Activated CD8-positive, alpha-beta memory T cell treated with anti-CD3 and anti-CD28 coated beads for 4 hours (primary cell): ENCODE data around the gene ITGB5.

Experiments used
- DNase-seq, 2 donors: peaks; one replicate each; pipeline ENCODE4 v3.0.0-alpha.2; 2020; ENCODE audit warnings: low read depth in 2 of 2

Gene ITGB5, protein sequence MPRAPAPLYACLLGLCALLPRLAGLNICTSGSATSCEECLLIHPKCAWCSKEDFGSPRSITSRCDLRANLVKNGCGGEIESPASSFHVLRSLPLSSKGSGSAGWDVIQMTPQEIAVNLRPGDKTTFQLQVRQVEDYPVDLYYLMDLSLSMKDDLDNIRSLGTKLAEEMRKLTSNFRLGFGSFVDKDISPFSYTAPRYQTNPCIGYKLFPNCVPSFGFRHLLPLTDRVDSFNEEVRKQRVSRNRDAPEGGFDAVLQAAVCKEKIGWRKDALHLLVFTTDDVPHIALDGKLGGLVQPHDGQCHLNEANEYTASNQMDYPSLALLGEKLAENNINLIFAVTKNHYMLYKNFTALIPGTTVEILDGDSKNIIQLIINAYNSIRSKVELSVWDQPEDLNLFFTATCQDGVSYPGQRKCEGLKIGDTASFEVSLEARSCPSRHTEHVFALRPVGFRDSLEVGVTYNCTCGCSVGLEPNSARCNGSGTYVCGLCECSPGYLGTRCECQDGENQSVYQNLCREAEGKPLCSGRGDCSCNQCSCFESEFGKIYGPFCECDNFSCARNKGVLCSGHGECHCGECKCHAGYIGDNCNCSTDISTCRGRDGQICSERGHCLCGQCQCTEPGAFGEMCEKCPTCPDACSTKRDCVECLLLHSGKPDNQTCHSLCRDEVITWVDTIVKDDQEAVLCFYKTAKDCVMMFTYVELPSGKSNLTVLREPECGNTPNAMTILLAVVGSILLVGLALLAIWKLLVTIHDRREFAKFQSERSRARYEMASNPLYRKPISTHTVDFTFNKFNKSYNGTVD

DNA sequence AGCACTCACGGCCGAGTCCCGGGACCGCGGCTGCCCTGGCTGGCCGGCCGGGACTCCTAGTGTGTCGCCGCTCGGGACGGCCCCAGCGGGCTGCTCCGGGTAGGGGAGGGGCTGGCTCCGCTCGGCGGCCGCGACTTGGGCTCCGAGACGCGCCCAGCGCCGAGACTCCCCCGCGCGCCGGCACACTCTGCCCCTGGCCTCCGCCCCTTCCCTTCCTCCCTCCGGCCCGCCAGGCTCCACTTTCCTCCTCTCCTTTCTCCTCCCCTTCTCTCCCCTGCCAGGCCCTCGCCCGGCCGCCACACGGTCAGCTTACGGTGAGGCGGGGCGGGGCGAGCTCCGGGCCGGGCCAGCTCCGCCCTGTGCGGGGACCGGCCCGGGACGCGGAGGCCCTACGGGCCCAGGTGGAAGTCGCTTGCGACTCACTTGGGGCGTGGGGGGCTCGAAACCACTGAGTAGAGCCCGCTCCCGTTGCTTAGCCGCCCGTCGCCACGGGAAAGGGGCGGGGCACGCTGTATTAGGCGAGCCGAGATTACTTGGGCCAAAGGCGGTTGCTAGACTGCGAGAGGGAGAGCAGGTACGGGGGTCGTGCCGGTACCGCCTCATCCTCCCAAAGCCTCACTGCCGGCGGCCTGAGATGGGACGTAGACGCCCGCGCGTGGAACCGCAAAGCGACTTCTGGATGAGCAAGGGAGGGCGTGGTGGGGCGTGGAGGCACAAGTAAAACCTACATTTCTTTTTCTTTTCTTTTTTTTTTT lies at the start of gene ITGB5:
TSS of gene ITGB5 (minus strand) at position 189 of the 755 bp plus-strand sequence. CDS start 365 bp downstream, outside the sequence.
- no peak for DNase-seq

DNA sequence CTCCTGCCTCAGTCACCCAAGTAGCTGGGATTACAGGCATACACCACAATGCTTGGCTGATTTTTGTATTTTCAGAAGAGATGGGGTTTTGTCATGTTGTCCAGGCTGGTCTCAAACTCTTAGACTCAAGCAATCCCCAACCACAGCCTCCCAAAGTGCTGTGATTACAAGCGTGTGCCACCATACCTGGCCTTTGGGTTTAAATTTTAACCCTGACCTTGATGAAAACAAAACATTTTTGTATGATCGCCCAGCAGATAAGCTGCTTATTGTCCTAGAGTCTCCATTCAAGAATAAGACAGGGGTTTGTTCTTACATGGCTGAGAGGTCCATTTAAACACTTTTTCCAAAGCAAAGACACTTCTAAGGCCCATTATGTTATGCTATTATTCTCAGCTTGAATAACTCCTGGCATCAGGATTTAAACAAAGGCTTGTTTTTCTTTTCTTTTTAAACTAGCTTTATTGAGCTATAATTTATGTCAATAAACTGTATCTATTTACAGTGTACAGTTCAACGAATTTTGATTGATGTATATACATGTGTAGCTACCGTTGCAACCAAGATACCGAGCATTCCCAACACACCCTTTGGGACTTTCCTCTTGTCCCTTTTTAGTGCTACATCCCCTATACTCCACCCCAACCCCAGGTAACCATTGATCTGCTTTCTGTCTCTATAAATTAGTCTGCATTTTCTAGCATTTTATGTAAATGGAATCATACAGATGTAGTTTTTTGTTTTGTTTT lies 48.8 kb upstream of the ITGB5 start:
- DNase-seq: no peak

DNA sequence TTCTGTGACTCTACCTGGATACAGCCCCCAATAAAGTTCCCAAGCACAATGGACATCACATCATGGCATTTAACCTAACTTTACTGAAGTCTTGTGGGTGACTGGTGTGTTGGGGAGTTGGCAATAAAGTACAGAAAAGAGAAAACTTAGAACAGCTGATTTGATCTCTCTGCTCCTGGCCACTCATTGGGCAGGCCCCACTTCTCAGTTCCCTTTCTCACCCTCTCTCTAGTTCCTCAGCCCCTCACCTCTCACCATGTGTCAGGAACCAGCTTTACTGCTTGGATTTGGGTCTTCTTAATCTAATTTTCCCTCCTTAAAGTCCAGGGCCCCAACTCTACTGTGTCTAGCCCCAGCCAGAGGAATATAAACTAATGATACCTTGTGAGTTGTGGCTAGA lies 48.1 kb upstream of the ITGB5 start:
- no peak for DNase-seq

DNA sequence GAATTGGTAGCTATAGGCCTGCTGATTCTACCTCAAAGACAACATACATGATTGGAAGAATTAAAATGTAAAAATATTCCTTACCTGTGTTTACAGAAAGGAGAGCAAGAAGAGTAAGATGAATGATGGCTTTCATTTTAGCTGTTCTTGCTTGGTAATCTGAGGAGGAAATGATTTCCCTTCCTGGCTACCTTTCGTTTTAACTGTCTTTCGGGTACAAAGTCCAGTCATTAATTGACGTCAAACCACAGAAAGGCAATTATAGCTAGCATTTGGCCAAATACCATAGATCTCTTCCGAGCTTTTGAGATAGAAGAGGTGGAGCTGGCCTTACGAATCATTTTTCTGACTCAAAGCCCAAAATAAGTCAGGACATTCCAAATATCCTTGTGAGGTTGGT lies 47.4 kb upstream of the ITGB5 start, which contains the start of gene MUC13:
TSS of gene MUC13 (minus strand) at position 175 of the 400 bp plus-strand sequence. CDS start at position 136, 39 bp downstream.
- DNase-seq: no peak

DNA sequence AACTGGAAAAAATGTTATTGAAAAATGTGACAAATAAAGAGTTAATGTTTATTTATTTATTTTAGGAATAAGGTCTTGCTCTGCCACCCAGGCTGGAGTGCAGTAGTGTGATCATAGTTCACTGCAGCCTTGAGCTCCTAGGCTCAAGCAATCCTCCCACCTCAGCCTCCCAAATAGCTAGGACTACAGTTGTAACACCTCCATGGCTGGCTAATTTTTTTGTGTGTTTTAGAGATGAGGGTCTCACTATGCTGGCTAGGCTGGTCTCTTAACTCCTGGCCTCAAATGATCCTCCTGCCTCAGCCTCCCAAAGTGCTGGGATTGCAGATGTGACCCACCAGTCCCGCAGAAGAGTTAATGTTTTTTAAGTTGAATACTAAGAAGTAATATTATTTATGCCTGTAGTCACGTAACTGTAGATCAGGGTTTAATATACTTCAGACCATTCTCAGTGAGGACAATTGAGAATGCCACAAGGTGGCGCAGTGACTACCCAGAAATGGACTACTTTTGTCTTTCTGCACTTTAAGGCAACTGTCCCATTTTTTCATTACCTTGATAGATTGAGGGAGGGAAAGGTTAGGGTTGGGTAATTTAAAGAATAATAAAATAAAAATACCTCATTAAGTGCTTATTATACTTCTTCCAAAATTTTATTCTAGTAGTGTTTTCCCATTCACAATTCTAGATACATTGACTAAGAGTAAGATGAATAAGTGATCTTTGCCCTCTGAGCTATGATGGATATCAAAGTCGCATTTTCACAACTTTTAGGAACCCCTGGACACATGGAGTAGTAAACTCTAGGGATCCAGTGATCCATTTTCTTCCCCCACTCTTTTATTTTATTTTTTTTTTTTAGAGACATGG lies 41.4 kb upstream of the ITGB5 start:
- peak; percentile 7 to 35 for DNase-seq

DNA sequence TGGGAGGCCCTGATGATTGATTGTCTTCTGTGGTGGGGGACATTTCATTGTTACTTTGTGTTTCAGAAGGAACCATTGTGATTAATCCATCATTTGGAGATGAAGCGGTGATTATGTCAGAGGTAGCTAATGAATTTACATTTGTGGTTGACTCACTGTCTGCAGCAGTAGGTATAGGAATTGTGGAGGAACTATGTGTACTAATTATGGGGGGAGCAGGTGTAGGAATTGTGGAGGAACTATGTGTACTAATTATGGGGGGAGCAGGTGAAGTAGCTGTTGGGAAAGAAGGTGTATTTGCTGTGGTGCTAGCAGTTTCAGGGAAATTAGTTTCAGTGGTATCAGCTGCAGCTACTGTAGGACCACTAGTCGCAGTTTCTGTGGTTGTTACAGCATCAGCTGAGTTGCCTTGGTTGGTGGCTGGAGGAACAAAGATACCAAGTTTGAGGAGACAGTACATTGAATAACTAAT lies 40.4 kb upstream of the ITGB5 start:
- DNase-seq: no peak

DNA sequence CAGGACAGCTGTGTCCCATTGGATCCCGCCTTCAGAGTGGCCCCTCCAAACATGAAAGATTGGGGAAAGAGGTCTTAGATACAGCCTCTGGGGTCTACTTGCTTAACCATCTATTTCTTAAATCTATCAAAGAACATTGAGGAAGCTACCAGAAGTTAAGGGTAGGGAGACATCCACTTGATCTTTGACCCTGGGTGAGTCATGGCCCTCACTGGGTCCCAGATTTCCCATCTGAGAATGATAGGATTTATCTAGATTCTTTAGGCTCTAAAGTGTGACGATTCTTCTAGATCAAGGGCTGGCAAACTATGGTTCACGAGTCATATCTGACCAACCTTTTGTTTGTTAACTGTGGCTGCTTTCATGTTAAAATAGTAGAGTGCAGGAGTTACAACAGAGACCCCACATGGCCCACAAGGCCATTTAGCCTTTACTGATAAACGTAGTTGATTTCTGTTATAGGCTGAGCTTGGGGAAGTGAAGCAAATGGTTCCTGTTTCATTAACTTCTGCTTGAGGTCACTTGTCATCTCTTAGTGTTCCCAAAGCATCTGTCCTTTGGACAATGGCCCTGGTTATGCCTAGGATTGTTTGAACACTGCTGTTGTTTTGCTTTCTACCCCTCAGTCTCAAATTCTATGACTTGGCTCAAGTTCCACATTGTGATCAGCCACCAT lies 39.4 kb upstream of the ITGB5 start:
- DNase-seq: no peak

DNA sequence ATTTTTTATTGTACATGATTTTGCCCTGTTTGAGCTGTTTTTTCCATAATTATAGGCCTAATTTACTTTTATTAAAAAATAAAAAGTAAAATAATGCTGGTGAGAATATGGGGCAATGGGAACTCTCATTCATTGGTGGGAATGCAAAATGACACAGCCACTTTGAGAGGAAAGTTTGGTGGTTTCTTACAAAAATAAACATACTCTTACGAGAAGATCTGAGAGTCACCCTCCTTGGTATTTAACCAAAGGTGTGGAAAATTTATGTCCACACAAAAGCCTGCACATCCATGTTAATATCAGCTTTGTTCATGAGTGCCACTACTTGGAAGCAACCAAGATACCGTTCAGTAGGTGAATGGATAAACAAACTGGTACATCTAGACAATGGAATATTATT lies 37.6 kb upstream of the ITGB5 start:
- no peak for DNase-seq

DNA sequence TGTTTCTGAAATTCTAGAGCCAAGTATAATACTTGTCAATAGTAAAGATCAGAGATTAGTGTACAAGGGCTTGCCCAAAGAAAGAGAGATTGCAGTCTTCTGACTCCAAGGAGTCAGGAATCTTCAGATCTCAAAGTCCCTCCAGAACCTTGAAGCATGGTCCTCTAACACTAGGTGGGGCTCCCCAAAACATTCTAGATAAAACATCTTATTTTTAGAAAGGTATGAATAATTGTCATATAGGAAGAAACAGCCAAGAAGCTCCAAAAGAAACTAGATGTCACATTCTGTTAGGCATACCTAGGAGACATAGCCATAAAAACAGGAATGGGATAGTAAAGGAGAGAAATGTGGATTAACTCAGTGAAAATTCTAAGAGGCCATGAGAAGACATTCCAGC lies 36.7 kb upstream of the ITGB5 start:
- DNase-seq: no peak

DNA sequence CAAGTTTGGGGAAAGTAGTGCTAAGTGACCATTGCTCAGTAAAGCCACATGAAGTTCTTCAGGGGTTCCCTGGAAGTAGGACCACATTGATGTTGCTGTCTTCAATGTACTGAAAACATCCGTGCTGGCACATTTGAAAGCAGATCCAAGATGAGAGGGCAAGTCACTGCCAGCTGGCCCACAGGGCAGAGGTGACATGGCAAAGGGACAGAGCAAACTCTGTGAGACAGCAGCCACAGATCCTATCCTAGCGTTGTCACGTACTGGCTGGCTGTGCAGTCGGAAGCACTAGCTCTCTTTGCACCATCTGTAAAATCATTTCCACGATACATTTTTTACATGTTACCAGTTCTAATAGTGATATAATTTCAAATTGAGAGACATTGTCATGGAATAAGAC lies 33.6 kb upstream of the ITGB5 start:
- DNase-seq: no peak

DNA sequence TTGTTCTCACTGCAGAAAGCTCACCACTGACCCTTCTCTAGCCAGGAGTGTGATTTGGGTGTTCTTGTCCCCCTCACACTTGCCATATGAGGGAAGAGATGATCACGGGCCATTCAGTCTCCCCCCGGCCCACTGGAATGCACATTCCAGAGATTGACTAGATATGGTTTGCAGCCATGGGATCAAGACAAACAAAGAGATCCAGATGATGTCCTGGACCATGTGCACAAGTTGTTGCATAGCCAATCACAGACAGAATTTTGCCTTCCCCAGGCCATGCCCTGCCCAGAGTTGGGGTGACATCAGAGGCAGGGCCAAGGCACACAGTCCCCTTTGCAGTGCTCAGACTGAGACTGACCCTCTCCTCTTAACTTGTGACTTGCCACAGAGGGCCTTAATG lies 32.6 kb upstream of the ITGB5 start:
- DNase-seq: no peak

DNA sequence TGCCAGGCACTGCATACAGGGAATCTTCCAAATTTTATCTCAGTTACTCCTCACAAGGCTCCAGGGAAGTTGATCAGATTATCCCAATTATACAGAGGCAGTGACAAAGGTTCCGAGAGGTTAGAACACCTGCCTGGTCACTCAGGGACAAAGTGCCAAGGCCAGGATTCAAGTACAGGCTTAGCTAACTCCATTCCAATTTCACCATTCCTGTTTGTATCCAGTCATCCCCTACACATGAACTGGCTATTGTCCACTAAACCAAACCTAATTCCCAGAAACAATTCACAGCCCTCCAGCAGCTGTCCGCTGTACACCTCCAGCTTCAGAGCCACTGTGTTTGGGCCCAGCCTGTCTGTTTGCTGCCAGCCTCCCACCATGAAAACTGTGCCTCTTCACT lies 31.4 kb upstream of the ITGB5 start:
- no peak for DNase-seq

DNA sequence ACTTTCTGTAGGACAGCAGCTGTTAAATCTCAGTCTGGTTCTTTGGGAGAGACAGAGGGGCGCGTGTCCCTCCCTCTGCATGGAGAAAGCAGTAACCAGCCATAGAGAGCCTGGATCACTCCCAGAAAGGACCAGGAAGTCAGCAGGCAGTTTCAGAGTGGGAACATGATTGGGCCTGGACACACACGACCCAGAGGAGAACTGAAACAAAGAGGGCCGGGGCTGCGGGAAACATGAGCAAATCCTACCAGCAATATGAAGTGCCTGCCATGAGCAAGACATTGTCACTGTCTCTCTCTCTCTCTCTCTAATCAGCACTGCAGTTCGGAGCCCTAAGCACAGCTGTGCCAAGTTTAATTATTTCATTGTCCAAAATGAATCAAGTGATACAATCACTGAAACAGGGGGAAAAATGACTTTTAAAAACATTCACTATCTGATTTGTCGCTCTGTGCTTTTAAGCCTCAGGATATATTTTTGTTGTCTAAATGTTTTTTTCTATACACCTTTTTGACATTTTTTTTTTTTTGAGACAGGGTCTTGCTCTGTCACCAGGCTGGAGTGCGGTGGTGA lies 29.8 kb upstream of the ITGB5 start:
- DNase-seq: no peak

DNA sequence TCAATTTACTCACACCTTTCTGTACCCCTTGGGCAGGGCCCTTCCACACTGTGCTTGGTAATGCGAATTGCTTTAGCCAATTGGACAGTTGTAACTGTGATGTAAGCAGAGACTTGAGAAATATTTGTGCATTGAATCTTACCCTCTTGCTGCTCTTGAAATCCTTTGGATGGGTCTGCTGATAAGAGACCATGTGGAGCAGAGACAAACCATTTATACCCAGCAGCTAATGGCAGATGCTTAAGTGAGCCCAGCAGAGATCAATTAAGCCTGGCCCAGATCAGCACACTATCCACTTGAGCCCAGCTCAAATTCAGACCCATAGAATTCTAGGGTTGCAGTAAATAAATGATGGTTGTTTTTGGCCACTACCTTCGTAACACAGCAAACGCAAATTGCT lies 28.1 kb upstream of the ITGB5 start:
- no peak for DNase-seq

DNA sequence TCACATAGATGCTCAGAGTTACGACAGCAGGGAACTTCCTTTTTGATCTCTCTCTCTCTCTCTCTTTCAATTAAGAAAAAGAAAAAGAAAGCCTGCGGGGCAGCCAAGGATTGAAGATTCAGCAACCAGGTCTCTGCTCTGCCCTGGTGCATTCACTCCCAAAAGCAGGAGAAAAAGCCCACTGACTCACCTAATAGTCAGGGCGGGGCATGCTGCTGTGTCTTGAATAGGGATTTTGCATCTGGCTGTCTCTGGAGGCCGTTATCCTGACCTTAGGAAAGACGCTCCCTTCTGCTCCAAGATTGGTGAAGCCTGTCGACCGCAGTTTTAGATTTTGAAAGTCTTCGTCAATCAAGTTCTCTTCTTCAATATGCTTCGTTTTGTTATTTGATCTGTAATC lies 20.8 kb upstream of the ITGB5 start:
- DNase-seq: no peak

DNA sequence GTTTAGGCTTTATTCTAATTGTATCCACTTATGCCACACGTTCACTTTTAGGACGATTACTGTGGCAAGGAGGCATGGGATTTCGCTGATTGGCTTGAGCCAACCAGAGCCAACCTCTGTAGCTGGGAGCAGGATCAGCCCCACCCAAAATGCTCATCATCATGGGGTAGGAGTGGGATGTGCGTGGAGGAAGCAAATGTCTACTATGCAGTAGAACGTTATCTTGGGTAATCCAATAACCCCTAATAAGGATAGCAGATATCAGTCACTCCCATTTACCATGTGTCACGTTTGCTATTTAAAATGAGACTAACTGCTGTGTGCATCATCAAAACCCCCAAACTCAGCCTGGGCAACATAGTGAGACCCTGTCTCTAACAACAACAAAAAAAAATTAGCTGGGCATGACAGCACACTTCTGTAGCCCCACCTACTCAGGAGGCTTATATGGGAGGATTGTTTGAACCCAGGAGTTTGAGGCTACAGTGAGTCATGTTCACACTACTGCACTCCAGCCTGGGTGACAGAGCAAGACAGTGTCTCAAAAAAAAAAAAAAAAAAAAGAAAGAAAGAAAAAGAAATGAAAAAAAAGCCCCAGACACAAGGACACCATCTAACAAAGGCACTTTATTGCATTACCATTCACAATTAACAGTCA lies 17.8 kb upstream of the ITGB5 start:
- DNase-seq: no peak

DNA sequence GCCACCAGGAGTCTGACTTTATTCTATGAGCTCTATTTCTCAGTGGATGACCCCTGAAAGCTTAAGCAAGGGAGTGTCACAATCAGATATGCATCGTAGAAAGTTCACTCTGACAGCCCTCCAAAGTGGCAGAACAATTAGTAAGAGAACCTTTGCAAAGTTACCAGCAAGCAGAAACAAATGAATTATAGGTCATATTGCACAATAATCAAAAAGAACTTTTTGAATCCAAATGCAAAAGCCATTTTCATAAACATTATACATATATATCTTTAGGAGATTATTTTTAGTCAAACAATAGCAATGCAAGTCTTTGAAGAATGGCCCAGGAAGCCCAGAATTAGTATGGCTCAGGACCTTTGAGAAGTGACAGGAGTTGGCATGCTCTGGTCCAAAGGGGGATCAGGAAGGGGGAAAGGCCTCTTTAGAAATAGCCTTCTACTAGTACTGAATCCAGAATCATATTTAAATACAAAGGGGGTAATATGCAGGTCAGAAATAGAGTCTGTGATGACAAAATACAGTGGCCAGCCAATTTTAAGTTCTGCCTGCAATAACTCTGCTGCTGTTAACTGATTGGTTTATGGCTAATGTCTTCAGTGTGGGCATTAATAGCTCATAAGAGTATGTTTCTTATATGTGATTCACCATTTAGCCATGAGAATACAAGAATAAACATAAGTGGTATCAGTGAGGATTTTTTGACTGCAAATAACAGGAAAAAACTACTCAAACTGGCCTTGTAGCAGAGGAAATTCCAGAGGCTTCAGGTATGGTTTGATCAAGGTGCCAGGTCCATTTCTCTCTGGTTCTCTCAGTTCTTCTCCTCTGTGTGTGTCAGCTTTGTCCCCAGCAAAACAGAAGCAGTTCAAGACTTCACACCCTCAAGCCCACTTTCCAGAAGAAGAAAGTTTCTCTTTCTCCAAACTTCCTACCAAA lies 17.0 kb upstream of the ITGB5 start:
- no peak for DNase-seq
